Urothelium cell line (cell line): ENCODE measurements around the gene TAF11.
"Not testable (repeated sequence)": the region's sequence is repeated elsewhere in the genome, so short reads cannot be mapped to it uniquely, and the experiment has no call there.

Experiments used
- DNase-seq: peaks from one replicate; pipeline ENCODE4 v3.0.0; 2011; ENCODE audit warnings: low spot score, mixed read lengths
- FAIRE-seq: peaks from 2 replicates; lab custom pipeline; 2011; peaks lifted over from hg19 to GRCh38; lab: Jason Lieb, UNC

Gene TAF11

GRCh38 chr6:34906826-34907225, 19.0 kb upstream of the TAF11 start:
- DNase-seq (no peak), FAIRE-seq (no peak)

GRCh38 chr6:34904990-34905613, 17.3 kb upstream of the TAF11 start:
- DNase-seq (no peak), FAIRE-seq (no peak)

- DNase-seq (no peak), FAIRE-seq (no peak)
These were observed 14.1 kb upstream of the TAF11 start for GRCh38 chr6:34901930-34902329.

GRCh38 chr6:34900321-34901031, 12.6 kb upstream of the TAF11 start:
- DNase-seq (no peak), FAIRE-seq (no peak)

GRCh38 chr6:34899748-34900147, 11.9 kb upstream of the TAF11 start:
- FAIRE-seq, result peak; percentile 68

GRCh38 chr6:34897716-34898115, 9.9 kb upstream of the TAF11 start:
- DNase-seq (no peak), FAIRE-seq (no peak)

More at GRCh38 chr6:34899748-34900147, 11.9 kb upstream of the TAF11 start:
- not testable (repeated sequence) for DNase-seq

- no peak for DNase-seq
- no peak for FAIRE-seq
These were observed 9.3 kb upstream of the TAF11 start for GRCh38 chr6:34897130-34897529.

- no peak for DNase-seq
- no peak for FAIRE-seq
These were observed 6.9 kb upstream of the TAF11 start for GRCh38 chr6:34894693-34895092.

GRCh38 chr6:34891296-34891695, 3.5 kb upstream of the TAF11 start:
- DNase-seq (no peak), FAIRE-seq (no peak)

GRCh38 chr6:34890533-34890925, 2.7 kb upstream of the TAF11 start:
- DNase-seq, result no peak
- FAIRE-seq, result no peak

GRCh38 chr6:34888874-34889555, 1.2 kb upstream of the TAF11 start, which contains the start of gene ANKS1A:
TSS of gene ANKS1A (plus strand) at chr6:34889255. CDS start at chr6:34889403, 148 bp downstream.
- DNase-seq, result peak; percentile 90
- FAIRE-seq, result peak; percentile 68

- DNase-seq (no peak), FAIRE-seq (no peak)
These were observed 643 bp upstream of the TAF11 start for GRCh38 chr6:34888514-34888856.

GRCh38 chr6:34885837-34886236, 2.0 kb downstream of the TAF11 start:
- not testable (repeated sequence) for DNase-seq

GRCh38 chr6:34884996-34885395, 2.8 kb downstream of the TAF11 start:
- DNase-seq (no peak), FAIRE-seq (no peak)

More at GRCh38 chr6:34885837-34886236, 2.0 kb downstream of the TAF11 start:
- FAIRE-seq, result not testable (repeated sequence)

- DNase-seq, FAIRE-seq: not testable (repeated sequence)
These were observed 3.8 kb downstream of the TAF11 start for GRCh38 chr6:34884073-34884472.

- FAIRE-seq, result no peak
- DNase-seq, result no peak
These were observed 9.9 kb downstream of the TAF11 start for GRCh38 chr6:34877869-34878485.

- no peak for FAIRE-seq
- DNase-seq, result no peak
These were observed 10.6 kb downstream of the TAF11 start for GRCh38 chr6:34877259-34877658.

- no peak for FAIRE-seq
- no peak for DNase-seq
These were observed 11.4 kb downstream of the TAF11 start for GRCh38 chr6:34876472-34876871.

GRCh38 chr6:34875292-34876213, 12.3 kb downstream of the TAF11 start:
- FAIRE-seq, result no peak
- no peak for DNase-seq

GRCh38 chr6:34872332-34872731, 15.5 kb downstream of the TAF11 start:
- no peak for DNase-seq
- FAIRE-seq, result no peak
